HCT116 (cell line): ENCODE measurements around the gene NBAS. TPM values are rescaled to one million over a fixed set of nuclear protein-coding genes. Genes with fewer than 3 reads are reported as not detected.

Experiments
- ATAC-seq: fragments of 200-7000 bp; cut with Tn5 transposase; 2 replicates; pipeline ENCODE4 v1.9.1; 2020; ENCODE audit warnings: mild to moderate bottlenecking, moderate library complexity
- BruUV-seq: library from RNA; stranded (reverse); fragments of 400-500 nt; replicated peaks from 2 replicates; lab custom pipeline; 2021; lab: Mats Ljungman, UMichigan
- CTCF ChIA-PET: fragments of 300-600 bp; sonication (Branson Sonifier 250); formaldehyde crosslinking; loops from one replicate; lab custom pipeline; 2021; ENCODE audit warnings: antibody characterized with exemption; lab: Charles Lee
- POLR2A ChIA-PET: fragments of 300-600, 350-600 bp; sonication (Branson Sonifier 250); formaldehyde crosslinking; loops from one replicate; lab custom pipeline; 2021; ENCODE audit warnings: antibody characterized with exemption; lab: Charles Lee
- RAD21 ChIA-PET, 2 experiments: fragments of 300-600 bp; sonication (Branson Sonifier 250); formaldehyde crosslinking; loops; one replicate each; lab custom pipeline; 2023; ENCODE audit warnings: low total read pairs in 2 of 2; ENCODE audit not compliant: uncharacterized antibody in 2 of 2, unreplicated experiment in 2 of 2, low non-redundant PET in 1 of 2; lab: Charles Lee
- DNase-seq: peaks from one replicate; pipeline ENCODE4 v3.0.0-alpha.2; 2010; ENCODE audit warnings: low read depth, low spot score
- H2AFZ ChIP-seq: fragments of 200-600 bp; shearing (Covaris generic), sonication (generic); 2 replicates; pipeline ENCODE4 v1.6.1; 2017; ENCODE audit warnings: low read depth, mixed run types, mixed read lengths, antibody characterized with exemption, low read length; ENCODE audit not compliant: poor library complexity, severe bottlenecking
- H3K27ac ChIP-seq: 2 replicates; pipeline ENCODE4 v1.5.1; 2012; ENCODE audit warnings: low read depth, low read length
- H3K27me3 ChIP-seq: fragments of 200-600 bp; sonication (generic); 2 replicates; pipeline ENCODE4 v1.6.1; 2016; ENCODE audit warnings: mixed run types, low read length, mixed read lengths; ENCODE audit not compliant: insufficient read depth
- H3K36me3 ChIP-seq, 2 experiments: fragments of 200-500 bp in 1 of 2; fragments of 200-600 bp in 1 of 2; sonication (Bioruptor generic) in 1 of 2; sonication (generic) in 1 of 2; 2 replicates each; pipeline versions ENCODE4 v1.5.1 to v1.6.1; 2014 to 2016; ENCODE audit warnings: low read length in 2 of 2, inconsistent platforms in 1 of 2, mixed read lengths in 1 of 2, mixed run types in 1 of 2; ENCODE audit not compliant: insufficient read depth in 2 of 2, control insufficient read depth in 1 of 2
- H3K4me1 ChIP-seq, 2 experiments: fragments of 200-600 bp in 1 of 2; sonication (generic) in 1 of 2; 2 replicates each; pipeline versions ENCODE4 v1.5.1 to v1.6.1; 2012 to 2017; ENCODE audit warnings: low read length in 2 of 2, inconsistent platforms in 1 of 2, mild to moderate bottlenecking in 1 of 2, mixed read lengths in 1 of 2, mixed run types in 1 of 2, moderate library complexity in 1 of 2; ENCODE audit not compliant: insufficient read depth in 2 of 2, control insufficient read depth in 1 of 2
- H3K4me2 ChIP-seq: fragments of 200-600 bp; sonication (generic); 2 replicates; pipeline ENCODE4 v1.6.1; 2017; ENCODE audit warnings: mixed run types, low read length, mixed read lengths
- H3K4me3 ChIP-seq, 2 experiments: fragments of 200-600 bp in 1 of 2; sonication (generic) in 1 of 2; replicated peaks in 1 of 2; 2 replicates each; pipeline ENCODE4 v1.5.1; 2011 to 2016; ENCODE audit warnings: low read length in 2 of 2, control low read depth in 1 of 2, low read depth in 1 of 2, mild to moderate bottlenecking in 1 of 2, mixed read lengths in 1 of 2, mixed run types in 1 of 2
- H3K79me2 ChIP-seq: fragments of 200-600 bp; sonication (generic); 2 replicates; pipeline ENCODE4 v1.6.1; 2017; ENCODE audit warnings: mild to moderate bottlenecking, mixed run types, low read length, moderate library complexity, mixed read lengths; ENCODE audit not compliant: insufficient read depth
- H3K9ac ChIP-seq: fragments of 200-600 bp; sonication (generic); 2 replicates; pipeline ENCODE4 v1.6.1; 2016; ENCODE audit warnings: low read length, mixed read lengths
- H3K9me2 ChIP-seq: fragments of 200-600 bp; sonication (generic), shearing (Covaris generic); 2 replicates; pipeline ENCODE4 v1.6.1; 2017; ENCODE audit warnings: mixed run types, mild to moderate bottlenecking, moderate library complexity; ENCODE audit not compliant: insufficient read depth
- H3K9me3 ChIP-seq, 2 experiments: fragments of 200-500 bp in 1 of 2; fragments of 200-600 bp in 1 of 2; sonication (Bioruptor generic) in 1 of 2; sonication (generic) in 1 of 2; 2 replicates each; pipeline ENCODE4 v1.6.1; 2014 to 2017; ENCODE audit warnings: low read length in 2 of 2, mixed read lengths in 2 of 2, inconsistent platforms in 1 of 2, low read depth in 1 of 2, mild to moderate bottlenecking in 1 of 2, mixed run types in 1 of 2, moderate library complexity in 1 of 2; ENCODE audit not compliant: control insufficient read depth in 1 of 2, insufficient read depth in 1 of 2
- H4K20me1 ChIP-seq: fragments of 200-600 bp; sonication (generic), shearing (Covaris generic); 2 replicates; pipeline ENCODE4 v1.6.1; 2017; ENCODE audit warnings: mixed run types, mild to moderate bottlenecking, moderate library complexity; ENCODE audit not compliant: insufficient read depth
- CEBPB ChIP-seq: IDR thresholded peaks from 2 replicates; pipeline ENCODE4 v1.6.1; 2012; ENCODE audit warnings: low read depth
- EGR1 ChIP-seq: IDR thresholded peaks from 2 replicates; pipeline ENCODE4 v1.6.1; 2012; ENCODE audit warnings: low read depth
- ELF1 ChIP-seq: IDR thresholded peaks from 2 replicates; pipeline ENCODE4 v1.6.1; 2012; ENCODE audit warnings: low read depth, borderline replicate concordance
- EZH2phosphoT487 ChIP-seq: fragments of 200-600 bp; IDR thresholded peaks from 2 replicates; pipeline ENCODE4 v1.6.1; 2018; ENCODE audit warnings: antibody characterized with exemption, borderline replicate concordance
- FOSL1 ChIP-seq: IDR thresholded peaks from 2 replicates; pipeline ENCODE4 v1.6.1; 2012; ENCODE audit warnings: low read depth
- JUND ChIP-seq: IDR thresholded peaks from 2 replicates; pipeline ENCODE4 v1.6.1; 2012
- RAD21 ChIP-seq: IDR thresholded peaks from 2 replicates; pipeline ENCODE4 v1.6.1; 2012; ENCODE audit warnings: low read depth, mild to moderate bottlenecking
- SIN3A ChIP-seq: IDR thresholded peaks from 2 replicates; pipeline ENCODE4 v1.6.1; 2012; ENCODE audit warnings: low read depth
- SP1 ChIP-seq: IDR thresholded peaks from 2 replicates; pipeline ENCODE4 v1.6.1; 2012; ENCODE audit warnings: low read depth
- SRF ChIP-seq: IDR thresholded peaks from 2 replicates; pipeline ENCODE4 v1.6.1; 2012; ENCODE audit warnings: low read depth
- TCF7L2 ChIP-seq: IDR thresholded peaks from 2 replicates; pipeline ENCODE4 v1.7.0; 2011; ENCODE audit warnings: borderline replicate concordance, inconsistent platforms; ENCODE audit not compliant: insufficient read depth, insufficient read length; ENCODE audit errors: extremely low read depth
- YY1 ChIP-seq: IDR thresholded peaks from 2 replicates; pipeline ENCODE4 v1.6.1; 2011; ENCODE audit warnings: low read length, low read depth, moderate library complexity, mild to moderate bottlenecking; ENCODE audit not compliant: insufficient replicate concordance; ENCODE audit errors: extremely low read depth
- ZFX ChIP-seq: fragments of 450-650 bp; IDR thresholded peaks from 2 replicates; pipeline ENCODE4 v1.6.1; 2017
- intact Hi-C: fragments of 100-400 bp; cut with micrococcal nuclease; formaldehyde crosslinking; loops from 2 replicates; pipeline ENCODE4 v1.10.0; 2022
- total RNA-seq: library from RNA; stranded (reverse); gene quantifications from one replicate; pipeline ENCODE4 v1.2.1, GENCODE V29; 2021; ENCODE audit not compliant: unreplicated experiment
- TF ChIP-seq, protein P1 (sequence below): IDR thresholded peaks from 2 replicates; pipeline ENCODE4 v1.6.1; 2012
- TF ChIP-seq, protein P2 (sequence below): IDR thresholded peaks from 2 replicates; pipeline ENCODE4 v1.6.1; 2012; ENCODE audit warnings: low read depth
- TF ChIP-seq, protein P3 (sequence below), 3 experiments: fragments of 200-600 bp in 1 of 3; sonication (generic) in 1 of 3; IDR thresholded peaks in 2 of 3; conservative IDR thresholded peaks in 1 of 3; 2 replicates each; pipeline ENCODE4 v1.5.1; 2012 to 2017; ENCODE audit warnings: low read depth in 2 of 3, low read length in 2 of 3, antibody characterized with exemption in 1 of 3, borderline replicate concordance in 1 of 3, control low read depth in 1 of 3, mild to moderate bottlenecking in 1 of 3, mixed read lengths in 1 of 3, mixed run types in 1 of 3, moderate library complexity in 1 of 3; ENCODE audit not compliant: insufficient read depth in 1 of 3

NBAS gene
- total RNA-seq, 1 experiment from 2014 or later, result 32.8 TPM

DNA sequence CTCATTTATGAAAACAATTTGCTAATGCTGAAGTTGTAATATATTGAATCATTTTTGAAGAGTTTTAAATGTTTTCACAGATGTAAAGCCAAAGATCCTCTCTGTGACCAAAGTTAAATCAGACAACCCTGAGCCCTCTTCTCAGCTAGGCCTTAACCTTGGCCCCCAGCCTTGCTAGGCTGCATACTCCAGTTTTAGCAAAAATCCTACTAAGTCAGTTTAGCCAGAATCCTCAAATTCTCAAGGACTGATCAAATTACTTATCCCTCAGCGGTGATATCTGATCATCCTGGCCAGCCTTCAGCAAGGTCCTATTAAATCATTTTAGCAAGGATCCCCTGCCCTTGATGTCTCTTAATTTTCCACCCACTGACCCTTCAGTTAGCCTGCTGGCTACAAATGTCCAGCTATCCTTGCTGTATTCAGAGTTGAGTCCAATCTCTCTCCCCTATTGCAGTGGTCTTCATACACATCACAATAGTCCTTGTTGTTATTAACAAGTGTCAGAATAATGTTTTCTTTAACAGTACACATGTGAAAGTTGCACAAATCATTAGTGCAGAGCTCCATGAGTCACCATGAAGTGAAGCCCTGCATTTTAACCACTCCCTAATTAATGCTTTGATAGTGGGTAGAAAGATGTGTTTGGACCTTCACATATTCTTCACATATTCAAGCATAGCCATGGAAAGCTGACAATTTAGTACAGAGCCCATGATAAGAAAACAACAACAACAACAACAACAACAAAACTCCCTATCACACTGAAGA is 206.4 kb downstream of the NBAS start:
- Histone ChIP-seq H3K27me3 (no peaks in the 10 kb centered on the region), H4K20me1 (no peaks in the 10 kb centered on the region), H3K9me2 (no peaks in the 10 kb centered on the region), H3K79me2 (no peaks in the 10 kb centered on the region), H3K9ac (no peak overlapping the region), H3K27ac (no peak overlapping the region), H3K4me2 (no peak overlapping the region), H3K36me3 (no peaks in the 10 kb centered on the region), H3K4me1 (no peaks in the 10 kb centered on the region), H3K9me3 (no peaks in the 10 kb centered on the region), H3K4me3 (no peak overlapping the region), H2AFZ (no peak overlapping the region)
- POLR2A ChIA-PET, result no interaction called here
- intact Hi-C loops, result no loop called here
- ATAC-seq (no peak), DNase-seq (no peak)
- CTCF ChIA-PET, result no interaction called here
- RAD21 ChIA-PET, result no interaction called here
- no TSS peak for BruUV-seq
- TF ChIP-seq TCF7L2, result no peak
- TF ChIP-seq, protein P1, sequence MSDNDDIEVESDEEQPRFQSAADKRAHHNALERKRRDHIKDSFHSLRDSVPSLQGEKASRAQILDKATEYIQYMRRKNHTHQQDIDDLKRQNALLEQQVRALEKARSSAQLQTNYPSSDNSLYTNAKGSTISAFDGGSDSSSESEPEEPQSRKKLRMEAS, result no peak
- TF ChIP-seq, protein P2, sequence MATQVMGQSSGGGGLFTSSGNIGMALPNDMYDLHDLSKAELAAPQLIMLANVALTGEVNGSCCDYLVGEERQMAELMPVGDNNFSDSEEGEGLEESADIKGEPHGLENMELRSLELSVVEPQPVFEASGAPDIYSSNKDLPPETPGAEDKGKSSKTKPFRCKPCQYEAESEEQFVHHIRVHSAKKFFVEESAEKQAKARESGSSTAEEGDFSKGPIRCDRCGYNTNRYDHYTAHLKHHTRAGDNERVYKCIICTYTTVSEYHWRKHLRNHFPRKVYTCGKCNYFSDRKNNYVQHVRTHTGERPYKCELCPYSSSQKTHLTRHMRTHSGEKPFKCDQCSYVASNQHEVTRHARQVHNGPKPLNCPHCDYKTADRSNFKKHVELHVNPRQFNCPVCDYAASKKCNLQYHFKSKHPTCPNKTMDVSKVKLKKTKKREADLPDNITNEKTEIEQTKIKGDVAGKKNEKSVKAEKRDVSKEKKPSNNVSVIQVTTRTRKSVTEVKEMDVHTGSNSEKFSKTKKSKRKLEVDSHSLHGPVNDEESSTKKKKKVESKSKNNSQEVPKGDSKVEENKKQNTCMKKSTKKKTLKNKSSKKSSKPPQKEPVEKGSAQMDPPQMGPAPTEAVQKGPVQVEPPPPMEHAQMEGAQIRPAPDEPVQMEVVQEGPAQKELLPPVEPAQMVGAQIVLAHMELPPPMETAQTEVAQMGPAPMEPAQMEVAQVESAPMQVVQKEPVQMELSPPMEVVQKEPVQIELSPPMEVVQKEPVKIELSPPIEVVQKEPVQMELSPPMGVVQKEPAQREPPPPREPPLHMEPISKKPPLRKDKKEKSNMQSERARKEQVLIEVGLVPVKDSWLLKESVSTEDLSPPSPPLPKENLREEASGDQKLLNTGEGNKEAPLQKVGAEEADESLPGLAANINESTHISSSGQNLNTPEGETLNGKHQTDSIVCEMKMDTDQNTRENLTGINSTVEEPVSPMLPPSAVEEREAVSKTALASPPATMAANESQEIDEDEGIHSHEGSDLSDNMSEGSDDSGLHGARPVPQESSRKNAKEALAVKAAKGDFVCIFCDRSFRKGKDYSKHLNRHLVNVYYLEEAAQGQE, result no peak

DNA sequence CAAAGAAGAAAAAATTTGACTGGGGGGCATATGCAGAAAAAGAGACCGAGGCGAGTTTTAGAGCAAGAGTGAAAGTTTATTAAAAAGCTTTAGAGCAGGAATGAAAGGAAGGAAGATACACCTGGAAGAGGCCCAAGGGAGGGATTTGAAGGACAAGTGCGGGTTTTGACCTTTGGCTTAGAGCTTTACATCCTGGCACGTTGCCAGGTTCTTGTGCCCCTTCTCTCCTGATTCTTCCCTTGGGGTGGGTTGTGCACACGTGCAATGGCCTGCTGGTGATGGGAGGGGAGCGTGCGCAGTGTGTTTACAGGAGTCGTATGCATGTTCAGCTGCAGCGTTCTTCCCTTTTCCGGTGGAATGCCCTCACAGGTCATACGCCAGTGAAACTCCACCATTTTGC is 208.8 kb downstream of the NBAS start:
- ChIA-PET RAD21 (no interaction called here), POLR2A (no interaction called here), CTCF (no interaction called here)
- Histone ChIP-seq H3K9ac (no peak overlapping the region), H3K4me3 (no peak overlapping the region), H2AFZ (no peak overlapping the region), H3K9me3 (no peaks in the 10 kb centered on the region), H3K27me3 (no peaks in the 10 kb centered on the region), H3K36me3 (no peaks in the 10 kb centered on the region), H4K20me1 (no peaks in the 10 kb centered on the region), H3K4me2 (no peak overlapping the region), H3K27ac (no peak overlapping the region), H3K4me1 (no peaks in the 10 kb centered on the region), H3K79me2 (no peaks in the 10 kb centered on the region), H3K9me2 (no peaks in the 10 kb centered on the region)
- ATAC-seq (no peak), DNase-seq (no peak)
- intact Hi-C loops, result no loop called here
- BruUV-seq, result no TSS peak
- TF ChIP-seq FOSL1 (no peak), EGR1 (no peak), SRF (no peak), EZH2phosphoT487 (no peak), SIN3A (no peak), YY1 (no peak), RAD21 (no peak), SP1 (no peak), ELF1 (no peak), JUND (no peak), CEBPB (no peak), ZFX (no peak)
- TF ChIP-seq, protein P3, sequence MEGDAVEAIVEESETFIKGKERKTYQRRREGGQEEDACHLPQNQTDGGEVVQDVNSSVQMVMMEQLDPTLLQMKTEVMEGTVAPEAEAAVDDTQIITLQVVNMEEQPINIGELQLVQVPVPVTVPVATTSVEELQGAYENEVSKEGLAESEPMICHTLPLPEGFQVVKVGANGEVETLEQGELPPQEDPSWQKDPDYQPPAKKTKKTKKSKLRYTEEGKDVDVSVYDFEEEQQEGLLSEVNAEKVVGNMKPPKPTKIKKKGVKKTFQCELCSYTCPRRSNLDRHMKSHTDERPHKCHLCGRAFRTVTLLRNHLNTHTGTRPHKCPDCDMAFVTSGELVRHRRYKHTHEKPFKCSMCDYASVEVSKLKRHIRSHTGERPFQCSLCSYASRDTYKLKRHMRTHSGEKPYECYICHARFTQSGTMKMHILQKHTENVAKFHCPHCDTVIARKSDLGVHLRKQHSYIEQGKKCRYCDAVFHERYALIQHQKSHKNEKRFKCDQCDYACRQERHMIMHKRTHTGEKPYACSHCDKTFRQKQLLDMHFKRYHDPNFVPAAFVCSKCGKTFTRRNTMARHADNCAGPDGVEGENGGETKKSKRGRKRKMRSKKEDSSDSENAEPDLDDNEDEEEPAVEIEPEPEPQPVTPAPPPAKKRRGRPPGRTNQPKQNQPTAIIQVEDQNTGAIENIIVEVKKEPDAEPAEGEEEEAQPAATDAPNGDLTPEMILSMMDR (IDR thresholded peaks at IDR 0.05 in 2 of 3, conservative IDR thresholded peaks at IDR 0.05 in 1 of 3; ENCODE audit: borderline replicate concordance in 1 of 3, insufficient read depth in 1 of 3, low read depth in 2 of 3, low read length in 2 of 3), result no peak
